ENCODE data around the gene SLC18A3. TPM values are rescaled to one million over a fixed set of nuclear protein-coding genes. Genes with fewer than 3 reads are reported as not detected.

The SLC18A3 gene
- total RNA-seq, 1 donor from 2014 or later, result not detected

GRCh38 chr10:49596836-49597235, 13.3 kb upstream of the SLC18A3 start:
- no peak for TF ChIP-seq CTCF (IDR thresholded peaks at IDR 0.05; ENCODE audit: insufficient read depth, low read length, poor library complexity, severe bottlenecking)
- no peak overlapping the region for H3K4me3 ChIP-seq (ENCODE audit: low read depth, low read length)
- DNase-seq (ENCODE audit: low read depth), result no peak
- H3K27me3 ChIP-seq (ENCODE audit: control insufficient read depth, insufficient read depth, low read length), result peaks cover 5% of the 10 kb centered on the region
- H3K36me3 ChIP-seq (ENCODE audit: control insufficient read depth, insufficient read depth, low read length), result no peaks in the 10 kb centered on the region

GRCh38 chr10:49597426-49598163, 12.5 kb upstream of the SLC18A3 start:
- no peak for TF ChIP-seq CTCF (IDR thresholded peaks at IDR 0.05; ENCODE audit: insufficient read depth, low read length, poor library complexity, severe bottlenecking)
- no peak for DNase-seq (ENCODE audit: low read depth)
- H3K27me3 ChIP-seq (ENCODE audit: control insufficient read depth, insufficient read depth, low read length), result peaks cover 5% of the 10 kb centered on the region
- H3K4me3 ChIP-seq (ENCODE audit: low read depth, low read length), result no peak overlapping the region
- H3K36me3 ChIP-seq (ENCODE audit: control insufficient read depth, insufficient read depth, low read length), result no peaks in the 10 kb centered on the region

- H3K36me3 ChIP-seq (ENCODE audit: control insufficient read depth, insufficient read depth, low read length), result no peaks in the 10 kb centered on the region
- no peak overlapping the region for H3K4me3 ChIP-seq (ENCODE audit: low read depth, low read length)
- no peak for DNase-seq (ENCODE audit: low read depth)
- TF ChIP-seq CTCF (IDR thresholded peaks at IDR 0.05; ENCODE audit: insufficient read depth, low read length, poor library complexity, severe bottlenecking), result no peak
- H3K27me3 ChIP-seq (ENCODE audit: control insufficient read depth, insufficient read depth, low read length), result peaks cover 5% of the 10 kb centered on the region
Measured at GRCh38 chr10:49598164-49598856, 11.8 kb upstream of the SLC18A3 start.

GRCh38 chr10:49598986-49599385, 11.1 kb upstream of the SLC18A3 start:
- TF ChIP-seq CTCF (IDR thresholded peaks at IDR 0.05; ENCODE audit: insufficient read depth, low read length, poor library complexity, severe bottlenecking), result no peak

GRCh38 chr10:49599546-49599945, 10.6 kb upstream of the SLC18A3 start:
- Histone ChIP-seq H3K27me3 (ENCODE audit: control insufficient read depth, insufficient read depth, low read length) (peaks cover 5% of the 10 kb centered on the region), H3K36me3 (ENCODE audit: control insufficient read depth, insufficient read depth, low read length) (no peaks in the 10 kb centered on the region), H3K4me3 (ENCODE audit: low read depth, low read length) (no peak overlapping the region)
- TF ChIP-seq CTCF (IDR thresholded peaks at IDR 0.05; ENCODE audit: insufficient read depth, low read length, poor library complexity, severe bottlenecking), result no peak
- no peak for DNase-seq (ENCODE audit: low read depth)

More at GRCh38 chr10:49598986-49599385, 11.1 kb upstream of the SLC18A3 start:
- no peak for DNase-seq (ENCODE audit: low read depth)
- peaks cover 5% of the 10 kb centered on the region for H3K27me3 ChIP-seq (ENCODE audit: control insufficient read depth, insufficient read depth, low read length)
- H3K36me3 ChIP-seq (ENCODE audit: control insufficient read depth, insufficient read depth, low read length), result no peaks in the 10 kb centered on the region
- no peak overlapping the region for H3K4me3 ChIP-seq (ENCODE audit: low read depth, low read length)
